NT2/D1 (cell line): ENCODE measurements around the gene ANK2.

ENCODE experiments used
- SUZ12 ChIP-seq: IDR thresholded peaks from 2 replicates; pipeline ENCODE4 v1.6.1; 2011; ENCODE audit not compliant: insufficient read length, insufficient read depth; ENCODE audit errors: extremely low read depth
- YY1 ChIP-seq: IDR thresholded peaks from 2 replicates; pipeline ENCODE4 v1.6.1; 2011; ENCODE audit not compliant: insufficient read length, insufficient read depth
- ZNF274 ChIP-seq: IDR thresholded peaks from 2 replicates; pipeline ENCODE4 v1.6.1; 2011; ENCODE audit warnings: mild to moderate bottlenecking, low read depth, low read length

DNA sequence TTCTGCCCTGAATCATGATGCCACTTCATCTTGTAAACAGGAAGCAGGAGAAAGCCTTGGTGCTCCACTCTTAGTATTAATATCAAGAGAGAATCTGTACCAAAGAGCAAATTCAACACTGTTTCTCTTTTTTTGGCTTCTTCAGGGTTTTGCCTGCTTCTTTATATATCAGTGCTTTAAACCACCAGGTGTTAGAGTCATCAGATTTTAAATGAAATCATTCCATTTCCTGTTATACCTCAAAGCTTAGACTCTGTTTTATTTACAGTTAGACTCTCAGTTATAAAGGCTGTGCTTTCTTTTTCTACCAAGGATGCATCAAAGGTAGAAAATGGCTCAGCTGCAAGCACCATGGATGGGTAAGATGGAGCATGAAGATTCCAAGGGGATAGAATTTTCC, 361.2 kb downstream of the ANK2 start:
- TF ChIP-seq ZNF274 (no peak), YY1 (no peak), SUZ12 (no peak)
